ENCODE data around the gene TCF7L1.

Gene TCF7L1

DNA sequence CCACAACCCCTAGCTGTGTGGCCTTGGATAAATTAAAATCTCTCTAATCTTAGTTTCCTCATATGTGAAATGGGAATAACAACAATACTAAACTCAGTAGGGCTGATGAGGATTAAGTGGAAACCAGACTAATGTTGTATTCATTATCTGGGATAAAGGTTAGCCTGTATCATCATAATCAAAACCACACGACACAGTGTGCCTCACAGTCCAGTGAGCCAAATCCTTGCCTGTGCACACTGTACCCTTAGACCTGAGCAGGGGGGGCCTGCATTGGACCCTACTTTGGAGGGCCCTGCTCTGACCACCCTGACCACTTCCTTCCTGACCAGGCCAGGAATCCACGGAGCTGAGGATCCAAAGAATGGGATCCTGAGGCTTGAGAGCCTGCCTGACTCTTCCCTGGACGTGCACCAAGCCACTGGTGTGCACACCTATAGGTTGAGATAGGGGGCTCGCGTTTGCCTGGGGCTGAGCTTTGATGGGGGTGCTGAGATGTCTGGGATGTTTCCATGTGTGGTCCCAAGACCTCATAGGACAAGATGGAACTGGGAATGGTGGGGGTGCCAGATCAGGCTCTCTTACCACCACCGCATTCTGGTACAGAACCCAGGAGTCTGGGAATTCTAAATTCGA is 124.9 kb downstream of the TCF7L1 start:
- no peak for DNase-seq

GRCh38 chr2:85259101-85259590 is 126.0 kb downstream of the TCF7L1 start:
- no peak for DNase-seq

DNA sequence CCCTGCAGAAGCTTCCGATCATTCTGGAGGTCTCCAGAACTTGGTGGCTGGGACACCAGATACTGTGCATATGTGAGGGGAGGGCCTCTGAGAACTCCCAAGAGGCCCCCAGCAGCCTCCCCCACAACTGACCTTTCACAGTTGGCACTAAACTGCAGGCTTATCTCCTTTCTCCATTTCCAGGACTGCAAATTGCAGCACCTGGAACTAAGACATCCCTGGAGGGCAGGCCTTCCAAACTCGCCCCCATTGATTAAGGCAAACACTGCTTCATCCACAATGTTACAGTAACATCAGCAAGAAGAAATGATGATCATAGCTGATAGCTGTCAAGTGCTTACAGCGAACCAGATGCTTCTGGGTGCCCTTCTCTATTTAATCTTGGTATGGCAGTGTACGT is 126.7 kb downstream of the TCF7L1 start:
- no peak for DNase-seq

- DNase-seq: no peak
Measured at GRCh38 chr2:85263591-85263990, 130.4 kb downstream of the TCF7L1 start.

DNA sequence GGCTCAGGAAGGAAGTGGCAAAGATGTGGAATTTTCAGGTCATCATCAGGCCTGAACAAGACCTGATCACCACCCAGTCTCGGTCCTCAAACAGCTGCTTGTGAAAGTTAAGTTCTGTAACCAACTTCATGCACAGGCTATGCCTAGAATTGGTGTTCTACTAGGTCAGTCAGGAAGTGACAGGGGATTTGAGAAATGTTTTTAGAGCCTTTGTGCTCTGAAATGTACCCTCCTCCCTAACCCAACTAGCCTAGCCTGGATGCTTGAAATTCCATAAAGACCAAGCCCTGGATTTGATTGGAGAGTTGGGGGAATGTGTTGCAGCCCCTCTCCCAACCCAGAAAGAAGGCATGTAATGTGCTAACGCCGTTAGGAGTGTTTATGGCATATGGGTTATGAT is 131.3 kb downstream of the TCF7L1 start:
- DNase-seq: no peak

GRCh38 chr2:85265304-85265703 is 132.1 kb downstream of the TCF7L1 start:
- DNase-seq: peak; percentile 20

DNA sequence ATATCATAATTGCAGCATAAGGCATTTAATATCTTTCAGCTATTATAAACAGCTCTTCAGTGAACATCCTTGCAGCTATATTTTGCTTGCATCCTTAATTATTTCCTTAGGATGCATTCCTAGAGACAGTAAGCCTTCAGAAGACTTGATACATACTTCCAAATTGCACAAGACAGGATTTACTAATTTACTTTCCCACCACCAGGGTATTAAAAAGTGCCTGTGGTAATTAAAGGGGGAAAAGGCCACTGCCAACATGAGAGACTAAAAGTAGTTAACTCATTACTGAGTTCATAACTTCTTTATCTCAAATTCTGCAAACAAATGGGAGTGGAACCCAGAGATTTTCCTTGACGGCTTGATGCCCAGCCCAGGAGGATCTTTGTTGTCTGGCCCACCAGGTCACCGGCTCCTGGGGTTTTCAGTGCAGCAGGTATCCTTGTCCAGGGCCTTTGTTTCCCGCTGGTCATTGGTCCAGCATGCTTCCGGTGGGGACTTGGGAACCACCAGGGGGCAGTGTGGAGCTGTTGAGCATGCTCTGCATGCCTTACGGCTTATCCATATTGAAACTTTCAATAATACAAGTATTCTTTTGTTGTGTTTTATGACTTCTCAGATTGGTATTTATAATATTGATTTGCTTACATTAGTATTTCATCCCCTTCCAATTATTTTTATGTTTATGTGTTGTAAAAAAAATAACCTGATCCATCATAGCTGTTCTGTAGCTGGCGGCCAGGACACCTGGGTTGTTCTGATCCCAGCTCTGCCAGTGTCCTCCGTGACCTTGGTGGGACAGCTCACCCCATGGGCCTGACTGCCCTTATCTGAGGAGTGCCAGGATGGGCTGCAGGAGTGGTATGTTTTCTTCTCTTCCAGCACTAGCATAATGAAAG is 133.2 kb downstream of the TCF7L1 start:
- DNase-seq: peak; percentile 52

- DNase-seq: no peak
Measured at GRCh38 chr2:85269959-85270358, 136.8 kb downstream of the TCF7L1 start.

DNA sequence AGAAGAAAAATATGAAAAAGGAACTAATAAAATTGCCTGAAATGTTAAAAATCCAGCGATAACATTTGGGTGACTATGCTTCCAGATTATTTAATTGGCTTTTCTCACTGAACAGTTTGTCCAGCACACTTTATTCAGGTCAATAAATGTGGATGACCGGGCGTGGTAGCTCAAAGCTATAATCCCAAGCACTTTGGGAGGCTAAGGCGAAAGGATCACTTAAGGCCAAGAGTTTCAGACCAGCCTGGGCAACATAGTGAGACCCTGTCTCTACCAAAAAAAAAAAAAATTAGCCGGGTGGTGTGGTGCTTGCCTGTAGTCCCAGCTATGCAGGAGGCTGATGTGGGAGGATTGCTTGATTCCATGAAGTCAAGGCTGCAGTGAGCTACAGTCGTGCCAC is 139.2 kb downstream of the TCF7L1 start:
- no peak for DNase-seq

DNA sequence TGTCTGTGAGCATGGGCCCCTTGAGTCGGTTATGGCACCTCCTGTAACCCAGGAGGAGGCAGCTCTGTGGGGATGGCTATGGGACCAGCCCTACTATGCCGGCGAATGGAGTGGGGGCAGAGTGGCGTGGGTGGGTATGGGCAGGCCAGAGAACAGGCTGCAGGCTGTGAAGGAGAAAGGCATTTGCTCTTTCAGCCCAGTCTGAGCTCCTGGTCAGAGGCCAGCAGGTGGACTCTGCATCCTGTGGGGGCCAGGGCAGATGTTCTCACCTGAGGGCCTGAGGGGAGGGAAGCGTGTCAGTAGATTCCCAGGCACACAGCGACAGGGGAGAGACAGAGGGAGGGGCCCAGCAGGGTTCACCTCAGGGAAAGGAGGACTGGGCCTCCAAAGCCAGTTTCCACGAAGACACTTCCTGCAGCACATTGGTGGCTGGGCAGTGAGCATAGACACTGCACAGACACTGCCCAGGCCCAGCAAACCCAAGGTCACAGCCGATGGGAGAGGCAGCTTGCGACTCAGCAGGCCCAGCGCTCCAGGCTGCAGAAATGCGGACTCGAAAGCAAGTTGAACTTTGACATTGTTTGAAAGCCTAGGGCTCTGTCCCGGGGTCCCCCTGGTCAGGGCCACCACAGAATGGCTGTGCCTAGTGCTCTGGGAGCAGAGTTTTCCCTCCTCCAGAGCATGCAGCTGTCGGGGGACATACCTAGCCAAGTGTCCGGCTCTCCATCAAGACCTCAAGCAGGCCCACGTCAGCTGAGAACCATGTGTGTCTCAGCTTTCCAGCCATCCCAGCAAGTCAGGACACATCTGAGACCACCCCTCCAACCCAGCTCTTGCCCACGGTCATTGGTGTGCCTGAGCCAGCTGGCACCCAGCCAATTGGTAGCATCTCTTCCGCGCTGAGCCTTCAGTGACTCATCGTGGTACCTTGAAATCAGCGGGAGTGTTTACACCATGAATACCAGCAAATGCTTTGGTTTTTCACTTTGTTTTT is 140.8 kb downstream of the TCF7L1 start:
- DNase-seq: no peak

- DNase-seq: no peak
Measured at GRCh38 chr2:85275984-85276540, 142.9 kb downstream of the TCF7L1 start.

GRCh38 chr2:85276571-85277118 is 143.5 kb downstream of the TCF7L1 start:
- DNase-seq: no peak

DNA sequence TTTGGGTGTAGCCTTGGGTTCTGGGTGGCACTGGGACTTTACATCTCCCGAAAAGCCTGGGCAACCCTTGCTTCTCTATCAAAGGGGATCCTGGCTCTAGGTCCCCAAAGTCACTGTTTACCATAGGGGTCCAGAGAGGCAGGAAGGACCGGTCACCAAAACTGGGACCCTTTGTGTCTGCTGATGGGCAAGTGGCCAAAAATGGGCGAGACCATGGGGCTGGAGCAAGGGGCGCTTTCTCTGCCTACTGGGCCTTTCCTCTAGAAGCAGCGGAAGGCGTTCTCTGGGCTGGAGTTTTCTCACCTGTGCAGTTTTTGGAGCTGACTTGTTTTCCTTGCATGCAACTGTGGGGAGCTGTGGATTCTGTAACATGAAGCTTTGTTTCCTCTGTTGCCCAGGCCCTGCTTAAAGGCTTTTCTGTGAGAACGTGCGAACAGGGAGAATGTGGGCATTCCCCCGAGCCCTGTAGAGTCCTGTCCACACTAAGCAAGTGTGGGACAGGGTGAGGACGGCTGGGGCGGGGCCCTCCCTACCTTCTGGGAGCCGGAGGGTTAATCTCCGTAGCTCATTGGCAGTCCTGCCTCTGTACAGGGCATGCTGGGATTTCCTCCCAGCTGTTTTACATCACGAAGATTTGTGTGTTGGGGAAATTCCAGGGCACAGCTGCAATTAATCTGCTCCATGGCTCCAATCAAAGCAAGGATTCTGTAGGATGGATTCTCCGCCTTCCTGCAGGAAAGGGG is 144.4 kb downstream of the TCF7L1 start:
- no peak for DNase-seq

DNA sequence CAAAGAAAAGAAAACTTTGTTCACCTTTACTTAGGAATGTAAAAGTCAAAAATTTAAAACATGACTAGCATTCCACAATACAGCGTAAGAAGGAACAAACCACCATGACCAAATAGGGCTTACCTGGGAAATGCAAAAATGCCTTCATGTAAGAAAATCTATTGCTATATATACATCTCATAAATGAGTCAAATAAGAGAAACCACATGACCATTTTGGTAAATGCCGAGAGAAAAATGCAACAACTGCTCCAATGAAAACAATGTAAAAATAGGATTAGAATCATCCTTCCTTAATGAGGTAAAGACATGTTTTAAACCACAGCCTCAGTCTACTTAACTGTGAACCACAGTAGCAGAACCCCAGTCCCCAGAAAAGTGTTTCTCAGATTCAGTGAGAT is 145.2 kb downstream of the TCF7L1 start:
- DNase-seq: no peak

GRCh38 chr2:85281553-85281952 is 148.4 kb downstream of the TCF7L1 start:
- DNase-seq: no peak

DNA sequence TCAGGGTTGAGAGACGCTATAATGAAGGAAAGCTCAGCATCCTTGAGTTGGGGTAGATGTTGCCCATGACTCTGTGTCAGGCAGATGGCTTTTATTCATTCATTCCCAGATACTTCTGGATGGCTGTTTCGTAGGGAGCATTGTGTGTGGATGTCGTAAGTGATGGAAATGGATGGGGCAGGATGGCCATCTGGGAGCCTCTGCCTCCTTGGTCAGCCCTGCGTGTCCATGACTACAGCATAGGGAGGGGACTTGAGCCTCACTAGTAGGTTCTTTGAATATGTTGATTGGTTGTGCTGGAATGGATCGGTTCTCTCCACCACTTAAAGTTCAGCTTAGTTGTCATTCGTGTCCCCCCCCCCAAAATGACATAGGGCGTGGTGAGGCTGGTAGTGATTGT is 149.7 kb downstream of the TCF7L1 start:
- no peak for DNase-seq

GRCh38 chr2:85283641-85284040 is 150.4 kb downstream of the TCF7L1 start:
- DNase-seq: no peak

DNA sequence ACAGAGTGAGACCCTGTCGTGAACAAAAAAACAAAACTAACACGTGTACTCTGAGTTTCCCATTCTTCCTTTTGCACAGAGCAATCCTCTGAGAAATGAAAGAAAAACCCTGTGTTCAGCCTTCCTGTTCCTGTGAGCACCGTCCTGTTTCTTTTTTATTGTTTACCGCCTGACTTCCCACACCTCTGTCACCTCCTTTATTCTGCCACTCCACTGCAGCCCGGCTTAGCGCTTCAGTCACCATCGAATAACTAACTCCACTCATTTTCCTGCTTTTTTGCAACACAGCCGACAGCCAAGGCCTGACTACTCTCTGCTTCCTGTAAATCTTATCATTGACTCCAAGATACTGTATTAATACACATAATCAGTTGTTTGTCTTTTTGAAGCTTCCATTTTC is 153.7 kb downstream of the TCF7L1 start:
- DNase-seq: no peak

GRCh38 chr2:85287721-85288120 is 154.5 kb downstream of the TCF7L1 start:
- DNase-seq: no peak

DNA sequence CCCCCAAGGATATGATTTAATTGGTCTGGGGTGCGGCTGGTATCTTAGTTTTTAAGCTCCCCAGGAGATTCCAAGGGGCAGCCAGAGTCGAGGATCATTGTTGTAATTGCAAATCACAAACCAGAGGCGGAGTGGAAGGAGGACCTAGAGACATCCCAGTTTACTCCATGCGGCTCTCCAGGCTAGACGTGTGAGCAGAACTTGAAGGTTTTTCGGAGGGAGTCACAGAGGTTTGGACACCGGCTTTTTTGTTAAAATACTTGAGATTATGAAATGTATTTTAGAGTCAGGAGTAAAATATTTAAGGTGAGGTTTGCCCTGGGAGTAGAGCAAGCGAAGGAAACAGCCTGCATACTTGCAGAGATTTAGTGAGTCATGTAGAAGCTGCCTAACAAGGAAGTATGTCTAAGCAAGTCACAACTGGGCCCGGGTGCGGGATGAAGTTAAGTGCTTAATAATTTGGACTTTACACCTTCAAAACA is 155.1 kb downstream of the TCF7L1 start:
- no peak for DNase-seq

DNA sequence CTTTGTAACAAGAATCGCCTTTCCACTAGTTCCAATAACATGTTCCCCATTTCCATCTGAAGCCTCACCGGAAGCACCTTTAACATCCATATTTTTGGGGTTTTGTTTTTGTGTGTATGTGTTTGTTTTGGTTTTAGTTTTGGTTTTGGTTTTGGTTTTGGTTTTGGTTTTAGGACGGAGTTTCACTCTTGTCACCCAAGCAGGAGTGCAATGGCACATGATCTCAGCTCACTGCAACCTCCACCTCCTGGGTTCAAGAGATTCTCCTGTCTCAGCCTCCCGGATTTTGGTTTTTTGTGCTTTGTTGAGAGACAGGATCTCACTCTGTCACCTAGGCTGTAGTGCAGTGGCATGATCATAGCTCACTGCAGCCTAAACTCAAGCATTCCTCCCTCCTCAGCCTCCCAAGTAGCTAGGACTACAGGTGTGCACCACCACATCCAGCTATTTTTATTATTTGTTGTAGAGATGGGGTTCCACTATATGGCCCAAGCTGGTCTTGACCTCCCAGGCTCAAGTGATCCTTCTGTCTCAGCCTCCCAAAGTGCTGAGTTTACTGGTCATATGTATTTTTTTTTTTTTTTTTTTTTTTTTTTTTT is 158.3 kb downstream of the TCF7L1 start:
- no peak for DNase-seq
